SU-DHL-6 (cell line): ENCODE measurements around the gene RENBP.

ENCODE experiments used
- H2AFZ ChIP-seq: fragments of 200-600 bp; sonication (generic); 2 replicates; pipeline ENCODE4 v1.6.1; 2014; ENCODE audit warnings: low read depth, mild to moderate bottlenecking, moderate library complexity, mixed read lengths, antibody characterized with exemption, low read length; ENCODE audit not compliant: severe bottlenecking
- H3F3A ChIP-seq: fragments of 200-600 bp; shearing (Covaris generic); 2 replicates; pipeline ENCODE4 v1.6.0; 2016; ENCODE audit warnings: antibody characterized with exemption, mild to moderate bottlenecking; ENCODE audit not compliant: insufficient read depth
- H3K27ac ChIP-seq: fragments of 200-600 bp; sonication (generic); 2 replicates; pipeline ENCODE4 v1.5.1; 2016; ENCODE audit warnings: low read depth, mild to moderate bottlenecking, low read length, moderate library complexity, mixed read lengths
- H3K27me3 ChIP-seq: fragments of 200-600 bp; sonication (generic), shearing (Covaris generic); 2 replicates; pipeline ENCODE4 v1.6.0; 2014; ENCODE audit warnings: mild to moderate bottlenecking, low read length
- H3K36me3 ChIP-seq: fragments of 200-600 bp; sonication (generic); 2 replicates; pipeline ENCODE4 v1.6.1; 2014; ENCODE audit warnings: mild to moderate bottlenecking, low read length, mixed read lengths
- H3K4me2 ChIP-seq: fragments of 300-600, 200-600 bp; shearing (Covaris generic), sonication (generic); 2 replicates; pipeline ENCODE4 v1.6.0; 2014; ENCODE audit warnings: low read length, low read depth, mild to moderate bottlenecking; ENCODE audit not compliant: poor library complexity, severe bottlenecking
- H3K4me3 ChIP-seq: fragments of 200-600 bp; sonication (generic); 2 replicates; pipeline ENCODE4 v1.5.1; 2014; ENCODE audit warnings: antibody characterized with exemption, low read length, mild to moderate bottlenecking, mixed read lengths; ENCODE audit not compliant: insufficient read depth, poor library complexity, severe bottlenecking
- H3K79me2 ChIP-seq: fragments of 200-600 bp; sonication (generic); 2 replicates; pipeline ENCODE4 v1.6.1; 2014; ENCODE audit warnings: mild to moderate bottlenecking, low read length, moderate library complexity; ENCODE audit not compliant: insufficient read depth
- H3K9ac ChIP-seq: fragments of 200-600 bp; sonication (generic); 2 replicates; pipeline ENCODE4 v1.7.0; 2014; ENCODE audit warnings: mild to moderate bottlenecking, low read length
- H3K9me2 ChIP-seq: fragments of 200-600 bp; sonication (generic); replicated peaks from 2 replicates; pipeline ENCODE4 v1.6.1; 2014; ENCODE audit warnings: low read length; ENCODE audit not compliant: insufficient read depth
- H3K9me3 ChIP-seq: fragments of 200-600 bp; sonication (generic); 2 replicates; pipeline ENCODE4 v1.6.1; 2014; ENCODE audit warnings: low read length, mixed read lengths; ENCODE audit not compliant: insufficient read depth
- H4K20me1 ChIP-seq: fragments of 200-600 bp; sonication (generic); 2 replicates; pipeline ENCODE4 v1.6.1; 2014; ENCODE audit warnings: low read depth, mild to moderate bottlenecking, antibody characterized with exemption, low read length, moderate library complexity, mixed read lengths
- CTCF ChIP-seq: fragments of 200-600 bp; sonication (generic); IDR thresholded peaks from one replicate; pipeline ENCODE4 v1.5.1; 2017; ENCODE audit warnings: antibody characterized with exemption, mild to moderate bottlenecking, low read length, moderate library complexity; ENCODE audit not compliant: insufficient read depth, poor library complexity, severe bottlenecking
- EZH2phosphoT487 ChIP-seq: fragments of 200-600 bp; sonication (generic), shearing (Covaris generic); conservative IDR thresholded peaks from 2 replicates; pipeline ENCODE4 v1.6.1; 2018; ENCODE audit warnings: mild to moderate bottlenecking, antibody characterized with exemption, low read length, moderate library complexity, mixed read lengths

RENBP gene

DNA sequence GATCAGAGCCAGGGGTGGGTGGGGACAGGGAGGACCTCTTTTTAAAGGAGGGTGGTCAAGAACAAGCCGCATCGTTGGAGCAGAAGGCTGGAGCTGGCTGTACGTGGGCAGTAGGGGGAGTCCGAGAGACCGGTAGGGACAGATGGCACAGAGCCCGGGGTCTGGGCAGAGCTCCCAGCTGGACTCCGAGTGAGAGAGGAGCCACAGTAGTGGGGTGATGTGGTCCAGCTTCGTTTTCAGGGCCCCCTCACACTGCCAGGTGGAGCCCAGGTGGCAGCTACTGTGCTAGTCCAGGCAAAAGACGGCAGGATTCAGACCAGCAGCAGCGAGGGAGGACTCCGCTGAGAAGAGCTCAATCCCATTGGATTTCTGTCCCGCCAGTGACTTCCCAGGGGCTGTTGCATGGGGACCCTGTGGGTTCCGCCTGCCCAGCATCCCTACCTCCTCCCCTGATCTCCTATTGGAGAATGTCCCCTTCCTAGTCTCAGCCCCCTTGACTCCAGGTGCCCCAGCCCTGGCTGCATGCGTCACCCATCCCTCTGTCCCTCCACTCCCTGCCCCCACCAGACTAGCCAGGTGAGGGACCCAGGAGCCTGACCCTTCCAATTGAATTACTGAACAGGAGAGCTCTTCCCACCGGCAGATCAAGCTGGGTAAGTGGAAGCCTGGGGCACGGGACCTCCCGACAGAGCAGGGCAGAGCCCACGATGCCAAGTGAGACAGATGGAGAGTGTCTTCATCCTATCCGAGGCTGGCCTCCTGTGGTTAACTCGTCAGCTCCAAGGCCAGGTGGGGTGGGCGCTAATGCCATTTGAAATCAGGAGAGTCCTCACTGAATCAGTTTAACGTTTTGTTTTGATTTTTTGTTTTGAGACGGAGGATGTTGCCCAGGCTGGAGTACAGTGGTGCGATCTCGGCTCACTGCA lies 21.2 kb downstream of the RENBP start:
- Histone ChIP-seq H2AFZ (no peak overlapping the region), H3K4me2 (no peak overlapping the region), H3K79me2 (peaks cover 16% of the 10 kb centered on the region; the same call in 1 of the 2 replicates), H3K4me3 (no peak overlapping the region), H3K36me3 (no peaks in the 10 kb centered on the region), H3K27me3 (no peaks in the 10 kb centered on the region), H3K9me2 (no peaks in the 10 kb centered on the region), H3K27ac (no peak overlapping the region), H3F3A (peaks cover 16% of the 10 kb centered on the region), H3K9me3 (no peaks in the 10 kb centered on the region), H3K9ac (no peak overlapping the region), H4K20me1 (no peaks in the 10 kb centered on the region)
- TF ChIP-seq CTCF (no peak), EZH2phosphoT487 (no peak)

DNA sequence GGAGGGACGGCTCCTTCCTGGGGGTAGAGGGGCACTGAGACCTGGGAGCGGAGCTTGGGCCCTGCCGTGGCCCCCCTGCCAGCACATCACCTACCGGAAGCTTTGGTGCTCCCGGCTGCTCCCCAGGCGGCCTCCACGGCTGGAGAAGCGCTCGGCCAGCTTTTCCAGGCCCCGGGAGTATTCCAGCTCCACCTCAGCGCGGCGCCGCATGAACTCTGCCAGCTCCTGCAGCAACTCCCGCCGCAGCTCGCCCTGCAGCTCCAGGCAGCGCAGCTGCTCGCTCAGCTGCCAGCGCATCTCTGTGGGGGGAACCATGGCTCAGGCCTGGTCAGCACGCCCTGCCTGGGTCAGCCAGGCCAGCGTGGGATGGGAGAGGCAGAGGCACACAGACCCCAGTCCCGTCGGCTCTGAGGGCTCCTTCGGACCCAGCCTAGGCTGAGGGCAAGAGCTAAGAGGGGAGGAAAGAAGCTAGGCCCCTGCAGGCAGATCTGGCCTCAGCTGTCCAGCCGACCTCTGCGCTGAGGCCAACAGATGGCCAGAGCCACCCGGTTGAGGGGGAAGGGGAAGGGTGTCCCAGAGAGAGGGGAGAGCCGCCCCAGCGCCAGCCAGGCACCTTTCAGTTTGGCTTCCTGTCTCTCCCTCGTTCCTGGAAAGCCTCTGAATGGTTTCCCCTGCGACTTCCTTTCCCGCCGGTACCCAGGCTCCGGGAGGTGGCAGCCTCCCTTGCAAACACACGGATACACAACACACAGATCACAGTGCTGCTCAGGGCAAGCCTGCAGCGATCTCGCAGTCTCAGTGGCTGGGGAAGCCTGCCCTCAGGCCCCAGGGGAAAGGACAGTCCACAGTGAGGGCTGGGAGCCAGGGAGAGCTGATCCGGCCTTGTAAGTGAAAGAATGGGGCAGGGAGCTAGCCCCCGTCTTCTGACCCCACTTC lies 22.7 kb downstream of the RENBP start:
- H4K20me1 ChIP-seq, result no peaks in the 10 kb centered on the region
- no peaks in the 10 kb centered on the region for H3K9me2 ChIP-seq
- no peak overlapping the region for H3K9ac ChIP-seq
- peaks cover 5% of the 10 kb centered on the region for H3F3A ChIP-seq
- no peak overlapping the region for H3K4me3 ChIP-seq
- H3K4me2 ChIP-seq, result no peak overlapping the region
- H3K9me3 ChIP-seq, result no peaks in the 10 kb centered on the region
- no peak overlapping the region for H3K27ac ChIP-seq
- no peaks in the 10 kb centered on the region for H3K27me3 ChIP-seq
- H3K36me3 ChIP-seq, result no peaks in the 10 kb centered on the region
- H3K79me2 ChIP-seq, result peaks cover 16% of the 10 kb centered on the region; the same call in 1 of the 2 replicates
- H2AFZ ChIP-seq, result no peak overlapping the region
- TF ChIP-seq CTCF (no peak), EZH2phosphoT487 (no peak)

GRCh38 chrX:153921070-153921469 lies 23.4 kb downstream of the RENBP start:
- Histone ChIP-seq H3K79me2 (peaks cover 16% of the 10 kb centered on the region; the same call in 1 of the 2 replicates), H3K36me3 (no peaks in the 10 kb centered on the region), H3F3A (peaks cover 5% of the 10 kb centered on the region), H3K4me2 (no peak overlapping the region), H3K9ac (no peak overlapping the region), H3K27ac (no peak overlapping the region), H3K9me3 (no peaks in the 10 kb centered on the region), H3K27me3 (no peaks in the 10 kb centered on the region), H4K20me1 (no peaks in the 10 kb centered on the region), H3K4me3 (no peak overlapping the region), H2AFZ (no peak overlapping the region), H3K9me2 (no peaks in the 10 kb centered on the region)
- TF ChIP-seq EZH2phosphoT487 (no peak), CTCF (no peak)
